ENCODE results near the gene FXYD3. TPM values are rescaled to one million over a fixed set of nuclear protein-coding genes. Genes with fewer than 3 reads are reported as not detected.

Gene FXYD3
- total and polyA plus RNA-seq, 2 donors = 22.8 to 175 TPM

DNA sequence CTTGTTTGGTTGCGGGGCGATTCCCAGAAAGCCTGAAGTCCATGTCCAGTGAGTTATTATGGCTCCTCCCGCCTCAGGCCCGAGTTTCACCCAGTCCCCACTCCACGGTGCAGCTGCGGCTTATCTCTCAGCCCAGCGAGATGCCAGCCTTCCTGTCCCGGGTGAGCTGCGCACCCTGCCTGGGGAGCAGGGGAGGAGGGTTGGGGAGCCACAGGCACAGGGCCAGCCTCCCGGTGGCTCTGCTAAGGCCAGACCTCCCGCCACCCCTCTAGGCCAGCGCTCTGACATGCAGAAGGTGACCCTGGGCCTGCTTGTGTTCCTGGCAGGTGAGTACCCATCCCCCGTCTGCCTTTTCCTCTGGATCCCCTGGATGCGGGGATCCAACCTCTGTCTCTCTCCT lies 3.5 kb downstream of the FXYD3 start:
- Histone ChIP-seq H3K9me3 (ENCODE audit: control insufficient read depth in 2 of 2, insufficient read depth in 1 of 2, low read length in 1 of 2) (no peaks in the 10 kb centered on the region), H3K4me3 (ENCODE audit: low read length in 2 of 2) (no peak overlapping the region), H3K4me1 (ENCODE audit: control insufficient read depth in 2 of 2, insufficient read depth in 2 of 2, low read length in 2 of 2) (peaks cover 3 to 25% of the 10 kb centered on the region in 2 donors), H3K27ac (ENCODE audit: low read depth in 1 of 2, low read length in 1 of 2) (no peak overlapping the region), H3K36me3 (ENCODE audit: control insufficient read depth in 2 of 2, insufficient read depth in 2 of 2, low read length in 1 of 2) (no peaks in the 10 kb centered on the region), H3K27me3 (ENCODE audit: control insufficient read depth in 2 of 2, insufficient read depth in 1 of 2, low read length in 1 of 2) (peaks cover 0 to 9% of the 10 kb centered on the region in 2 donors)
- DNase-seq (ENCODE audit: low read depth in 6 of 9, low spot score in 9 of 9) = no peak
- 34% methylated on average over 14 of the region's 14 CpGs for WGBS

DNA sequence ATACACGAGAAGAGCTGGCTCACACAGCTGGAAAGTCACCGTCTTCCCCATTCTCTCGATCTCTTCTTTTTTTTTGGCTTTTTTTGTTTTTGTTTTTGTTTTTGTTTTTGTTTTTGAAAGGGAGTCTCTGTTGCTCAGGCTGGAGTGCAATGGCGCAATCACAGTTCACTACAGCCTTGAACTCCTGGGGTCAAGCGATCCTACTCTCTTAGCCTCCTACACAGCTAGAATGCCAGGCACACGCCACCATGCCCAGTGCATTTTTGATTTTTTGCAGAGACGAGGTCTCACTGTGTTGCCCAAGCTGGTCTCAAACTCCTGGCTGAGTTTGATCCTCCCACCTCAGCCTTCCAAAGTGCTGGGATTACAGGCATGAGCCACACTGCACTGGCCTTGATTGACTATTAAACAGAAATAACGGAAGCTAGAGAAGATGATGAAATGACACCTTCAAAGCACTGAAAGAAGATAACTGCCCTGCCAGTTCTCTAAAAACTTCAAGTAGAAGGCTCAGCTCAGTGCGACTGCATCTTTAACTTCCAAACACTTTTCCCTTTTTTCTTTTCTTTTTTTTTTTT lies 4.0 kb downstream of the FXYD3 start:
- H3K4me1 ChIP-seq (ENCODE audit: control insufficient read depth in 2 of 2, insufficient read depth in 2 of 2, low read length in 2 of 2) = peaks cover 0 to 25% of the 10 kb centered on the region in 2 donors
- DNase-seq (ENCODE audit: low read depth in 6 of 9, low spot score in 9 of 9) = no peak
- H3K27me3 ChIP-seq (ENCODE audit: control insufficient read depth in 2 of 2, insufficient read depth in 1 of 2, low read length in 1 of 2) = peaks cover 0 to 9% of the 10 kb centered on the region in 2 donors
- WGBS = 95% methylated on average over 9 of the region's 9 CpGs
- H3K36me3 ChIP-seq (ENCODE audit: control insufficient read depth in 2 of 2, insufficient read depth in 2 of 2, low read length in 1 of 2) = no peaks in the 10 kb centered on the region
- no peak overlapping the region for H3K4me3 ChIP-seq (ENCODE audit: low read length in 2 of 2)
- peaks cover 0 to under 1% of the 10 kb centered on the region in 2 donors for H3K9me3 ChIP-seq (ENCODE audit: control insufficient read depth in 2 of 2, insufficient read depth in 1 of 2, low read length in 1 of 2)
- no peak overlapping the region for H3K27ac ChIP-seq (ENCODE audit: low read depth in 1 of 2, low read length in 1 of 2)

DNA sequence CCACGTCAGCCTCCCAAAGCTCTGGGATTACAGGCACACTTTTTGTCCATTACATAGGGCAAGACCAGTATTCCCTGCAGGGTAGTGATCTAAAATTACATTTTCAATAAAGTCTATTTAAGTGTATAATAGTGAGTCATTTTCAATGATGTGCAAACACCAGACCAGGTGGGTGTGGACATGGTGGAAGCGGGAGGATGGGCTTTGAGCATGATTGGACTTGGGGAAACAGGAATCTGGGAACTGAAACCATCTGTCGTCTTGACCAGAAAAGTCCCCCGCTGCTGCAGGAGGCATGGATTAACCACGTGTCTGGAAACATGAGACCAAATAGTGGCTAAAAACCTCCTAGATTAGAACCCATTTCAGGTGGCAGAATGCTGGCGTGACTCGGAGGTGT lies 4.9 kb downstream of the FXYD3 start:
- Histone ChIP-seq H3K27ac (ENCODE audit: low read depth in 1 of 2, low read length in 1 of 2) (peak overlapping the region; percentile 51 to 76), H3K36me3 (ENCODE audit: control insufficient read depth in 2 of 2, insufficient read depth in 2 of 2, low read length in 1 of 2) (no peaks in the 10 kb centered on the region), H3K27me3 (ENCODE audit: control insufficient read depth in 2 of 2, insufficient read depth in 1 of 2, low read length in 1 of 2) (peaks cover 0 to under 1% of the 10 kb centered on the region in 2 donors), H3K9me3 (ENCODE audit: control insufficient read depth in 2 of 2, insufficient read depth in 1 of 2, low read length in 1 of 2) (peaks cover 0 to 3% of the 10 kb centered on the region in 2 donors), H3K4me3 (ENCODE audit: low read length in 2 of 2) (no peak overlapping the region), H3K4me1 (ENCODE audit: control insufficient read depth in 2 of 2, insufficient read depth in 2 of 2, low read length in 2 of 2) (peaks cover 0 to 24% of the 10 kb centered on the region in 2 donors)
- WGBS = 88% methylated on average over 7 of the region's 7 CpGs
- DNase-seq (ENCODE audit: low read depth in 6 of 9, low spot score in 9 of 9) = peak in 1 of 9 donors; percentile 45

DNA sequence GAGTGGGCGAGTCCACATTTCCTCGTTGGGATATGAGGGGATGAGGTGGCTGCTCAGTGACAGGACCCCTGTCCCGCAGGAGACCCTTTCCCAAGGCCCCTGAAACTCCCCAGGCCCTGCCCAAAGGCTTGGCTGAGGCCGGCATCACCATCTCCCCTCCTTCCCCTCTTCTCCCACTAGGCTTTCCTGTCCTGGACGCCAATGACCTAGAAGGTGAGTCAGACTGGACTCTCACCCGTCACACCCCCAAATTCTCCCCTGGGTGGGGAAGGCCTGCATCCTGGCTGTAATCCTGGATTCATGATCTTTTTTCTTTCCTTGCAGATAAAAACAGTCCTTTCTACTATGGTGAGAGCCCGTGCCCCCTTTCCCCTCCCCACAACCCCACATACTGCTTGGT lies 5.3 kb downstream of the FXYD3 start:
- no peaks in the 10 kb centered on the region for H3K36me3 ChIP-seq (ENCODE audit: control insufficient read depth in 2 of 2, insufficient read depth in 2 of 2, low read length in 1 of 2)
- WGBS = 91% methylated on average over 7 of the region's 7 CpGs
- peaks cover 0 to 3% of the 10 kb centered on the region in 2 donors for H3K9me3 ChIP-seq (ENCODE audit: control insufficient read depth in 2 of 2, insufficient read depth in 1 of 2, low read length in 1 of 2)

DNA sequence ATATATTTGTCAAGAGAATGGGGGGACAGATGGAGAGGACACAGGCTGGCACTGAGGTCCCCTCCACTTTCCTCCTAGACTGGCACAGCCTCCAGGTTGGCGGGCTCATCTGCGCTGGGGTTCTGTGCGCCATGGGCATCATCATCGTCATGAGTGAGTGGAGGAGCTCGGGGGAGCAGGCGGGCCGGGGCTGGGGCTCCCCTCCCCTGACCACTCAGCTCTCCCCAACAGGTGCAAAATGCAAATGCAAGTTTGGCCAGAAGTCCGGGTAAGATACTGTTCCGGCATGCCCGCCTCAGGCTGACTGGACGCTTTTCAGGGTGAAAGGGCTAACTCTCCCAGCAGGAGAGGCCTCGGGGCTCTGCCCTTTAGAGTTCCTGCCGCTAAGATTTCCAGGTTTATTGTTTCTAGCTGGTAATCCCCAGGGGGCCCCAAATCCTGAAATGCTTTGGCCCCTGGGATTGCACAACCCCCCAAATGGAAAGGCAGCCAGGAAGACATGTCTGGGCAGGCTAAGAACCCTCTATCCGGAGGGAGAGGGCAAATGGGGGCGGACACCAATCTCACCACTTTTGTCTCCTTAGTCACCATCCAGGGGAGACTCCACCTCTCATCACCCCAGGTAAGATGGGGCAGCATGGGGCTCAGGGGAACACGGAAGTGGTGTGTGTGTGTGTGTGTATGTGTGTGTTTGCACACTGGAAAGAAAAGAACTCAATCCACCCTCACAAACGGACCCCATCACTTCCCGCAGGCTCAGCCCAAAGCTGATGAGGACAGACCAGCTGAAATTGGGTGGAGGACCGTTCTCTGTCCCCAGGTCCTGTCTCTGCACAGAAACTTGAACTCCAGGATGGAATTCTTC lies 7.3 kb downstream of the FXYD3 start:
- Histone ChIP-seq H3K27ac (ENCODE audit: low read depth in 1 of 2, low read length in 1 of 2) (no peak overlapping the region), H3K4me3 (ENCODE audit: low read length in 2 of 2) (no peak overlapping the region), H3K4me1 (ENCODE audit: control insufficient read depth in 2 of 2, insufficient read depth in 2 of 2, low read length in 2 of 2) (peaks cover 0 to 24% of the 10 kb centered on the region in 2 donors), H3K36me3 (ENCODE audit: control insufficient read depth in 2 of 2, insufficient read depth in 2 of 2, low read length in 1 of 2) (no peaks in the 10 kb centered on the region), H3K27me3 (ENCODE audit: control insufficient read depth in 2 of 2, insufficient read depth in 1 of 2, low read length in 1 of 2) (no peaks in the 10 kb centered on the region), H3K9me3 (ENCODE audit: control insufficient read depth in 2 of 2, insufficient read depth in 1 of 2, low read length in 1 of 2) (peaks cover 0 to 3% of the 10 kb centered on the region in 2 donors)
- 94% methylated on average over 19 of the region's 19 CpGs for WGBS
- no peak for DNase-seq (ENCODE audit: low read depth in 6 of 9, low spot score in 9 of 9)

More for the DNA sequence above, 5.3 kb downstream of the FXYD3 start:
- no peak for DNase-seq (ENCODE audit: low read depth in 6 of 9, low spot score in 9 of 9)
- H3K4me1 ChIP-seq (ENCODE audit: control insufficient read depth in 2 of 2, insufficient read depth in 2 of 2, low read length in 2 of 2) = peaks cover 0 to 24% of the 10 kb centered on the region in 2 donors
- no peaks in the 10 kb centered on the region for H3K27me3 ChIP-seq (ENCODE audit: control insufficient read depth in 2 of 2, insufficient read depth in 1 of 2, low read length in 1 of 2)
- no peak overlapping the region for H3K4me3 ChIP-seq (ENCODE audit: low read length in 2 of 2)
- peak overlapping the region; percentile 51 to 76 for H3K27ac ChIP-seq (ENCODE audit: low read depth in 1 of 2, low read length in 1 of 2)

DNA sequence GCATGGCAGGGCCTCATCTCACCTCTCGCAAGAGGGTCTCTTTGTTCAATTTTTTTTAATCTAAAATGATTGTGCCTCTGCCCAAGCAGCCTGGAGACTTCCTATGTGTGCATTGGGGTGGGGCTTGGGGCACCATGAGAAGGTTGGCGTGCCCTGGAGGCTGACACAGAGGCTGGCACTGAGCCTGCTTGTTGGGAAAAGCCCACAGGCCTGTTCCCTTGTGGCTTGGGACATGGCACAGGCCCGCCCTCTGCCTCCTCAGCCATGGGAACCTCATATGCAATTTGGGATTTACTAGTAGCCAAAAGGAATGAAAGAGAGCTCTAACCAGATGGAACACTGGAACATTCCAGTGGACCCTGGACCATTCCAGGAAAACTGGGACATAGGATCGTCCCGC lies 8.0 kb downstream of the FXYD3 start:
- no peaks in the 10 kb centered on the region for H3K27me3 ChIP-seq (ENCODE audit: control insufficient read depth in 2 of 2, insufficient read depth in 1 of 2, low read length in 1 of 2)
- 94% methylated on average over 5 of the region's 5 CpGs for WGBS
- no peaks in the 10 kb centered on the region for H3K36me3 ChIP-seq (ENCODE audit: control insufficient read depth in 2 of 2, insufficient read depth in 2 of 2, low read length in 1 of 2)
- no peak for DNase-seq (ENCODE audit: low read depth in 6 of 9, low spot score in 9 of 9)
- H3K9me3 ChIP-seq (ENCODE audit: control insufficient read depth in 2 of 2, insufficient read depth in 1 of 2, low read length in 1 of 2) = peaks cover 0 to 3% of the 10 kb centered on the region in 2 donors
- no peak overlapping the region for H3K27ac ChIP-seq (ENCODE audit: low read depth in 1 of 2, low read length in 1 of 2)
- H3K4me3 ChIP-seq (ENCODE audit: low read length in 2 of 2) = no peak overlapping the region
- H3K4me1 ChIP-seq (ENCODE audit: control insufficient read depth in 2 of 2, insufficient read depth in 2 of 2, low read length in 2 of 2) = peaks cover 0 to 23% of the 10 kb centered on the region in 2 donors

DNA sequence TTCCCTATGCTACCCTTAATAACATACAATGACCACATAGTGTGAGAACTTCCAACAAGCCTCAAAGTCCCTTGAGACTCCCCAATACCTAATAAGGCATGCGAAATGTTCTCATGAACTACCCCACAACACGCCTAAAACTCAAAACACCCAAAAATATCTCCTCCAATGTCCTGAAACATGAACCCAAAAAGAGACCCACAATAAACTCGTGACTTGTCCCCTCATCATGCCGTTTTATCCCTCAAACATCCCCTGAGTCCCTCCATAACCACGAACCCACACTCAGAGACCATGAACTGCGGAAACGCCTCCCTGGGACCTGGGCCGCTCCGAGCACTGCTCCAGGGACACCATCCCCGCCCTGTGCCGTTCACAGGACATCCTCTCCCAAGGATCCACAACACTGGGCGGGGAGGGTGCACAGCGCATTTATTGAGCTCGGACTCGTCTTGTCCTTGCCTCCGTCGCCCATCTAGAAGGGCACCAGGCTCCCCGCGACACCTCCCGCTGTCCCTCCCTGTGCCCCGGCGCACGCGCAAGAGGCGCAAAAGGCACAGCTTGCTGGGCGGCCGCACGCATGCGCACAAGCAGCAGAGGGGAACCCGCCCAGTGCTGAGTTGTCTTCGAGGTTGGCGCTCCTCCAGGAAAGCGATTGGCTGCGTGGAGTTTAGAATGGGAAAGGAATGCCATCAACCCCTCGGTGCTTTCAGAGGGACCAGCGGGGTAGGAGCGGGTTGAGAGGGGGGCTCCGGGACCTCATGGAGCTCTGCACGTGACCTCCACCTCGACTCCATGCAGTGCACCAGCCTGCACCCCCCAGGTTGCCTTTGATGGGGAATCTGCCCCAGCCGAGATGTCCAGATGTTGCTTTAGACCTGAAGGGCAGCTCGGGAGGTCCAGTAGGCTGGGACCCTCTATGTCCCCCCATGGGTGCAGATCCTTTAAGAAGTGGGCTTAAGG lies 8.8 kb downstream of the FXYD3 start:
- peak in 8 of 9 donors; percentile 61 to 86 (median 68) for DNase-seq (ENCODE audit: low read depth in 6 of 9, low spot score in 9 of 9)
- 22% methylated on average over 42 of the region's 42 CpGs for WGBS

DNA sequence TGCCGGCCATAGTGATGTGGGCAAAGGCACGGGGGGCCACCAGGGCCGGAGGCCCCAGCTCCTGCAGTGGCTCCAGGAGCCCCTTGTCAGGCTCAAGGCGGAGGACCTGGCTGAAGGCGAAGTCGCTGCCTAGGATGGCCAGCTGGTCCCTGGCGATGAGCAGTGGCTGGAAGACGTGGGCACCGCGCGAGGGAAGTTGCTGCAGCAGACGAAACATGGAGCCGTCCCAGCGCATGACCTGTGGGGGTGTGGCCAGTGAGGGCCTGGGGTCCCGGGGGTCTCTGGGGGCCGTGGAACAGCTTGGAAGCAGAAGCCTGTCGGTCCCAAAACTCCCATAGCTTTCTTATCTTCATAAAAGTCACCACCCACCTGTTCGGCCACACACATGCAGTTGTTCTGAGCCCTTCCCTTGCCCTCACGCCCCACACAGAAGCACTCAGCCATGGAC lies 9.7 kb downstream of the FXYD3 start:
- no peak overlapping the region for H3K27ac ChIP-seq (ENCODE audit: low read depth in 1 of 2, low read length in 1 of 2)

More for the DNA sequence above, 8.8 kb downstream of the FXYD3 start:
- H3K27ac ChIP-seq (ENCODE audit: low read depth in 1 of 2, low read length in 1 of 2) = peak overlapping the region; percentile 49 to 74
- no peaks in the 10 kb centered on the region for H3K27me3 ChIP-seq (ENCODE audit: control insufficient read depth in 2 of 2, insufficient read depth in 1 of 2, low read length in 1 of 2)
- H3K9me3 ChIP-seq (ENCODE audit: control insufficient read depth in 2 of 2, insufficient read depth in 1 of 2, low read length in 1 of 2) = peaks cover 0 to 3% of the 10 kb centered on the region in 2 donors
- H3K36me3 ChIP-seq (ENCODE audit: control insufficient read depth in 2 of 2, insufficient read depth in 2 of 2, low read length in 1 of 2) = no peaks in the 10 kb centered on the region
- peaks cover 0 to 19% of the 10 kb centered on the region in 2 donors for H3K4me1 ChIP-seq (ENCODE audit: control insufficient read depth in 2 of 2, insufficient read depth in 2 of 2, low read length in 2 of 2)
- H3K4me3 ChIP-seq (ENCODE audit: low read length in 2 of 2) = peak overlapping the region; percentile 48 to 53

More for the DNA sequence above, 9.7 kb downstream of the FXYD3 start:
- Histone ChIP-seq H3K9me3 (ENCODE audit: control insufficient read depth in 2 of 2, insufficient read depth in 1 of 2, low read length in 1 of 2) (peaks cover 0 to 3% of the 10 kb centered on the region in 2 donors), H3K27me3 (ENCODE audit: control insufficient read depth in 2 of 2, insufficient read depth in 1 of 2, low read length in 1 of 2) (no peaks in the 10 kb centered on the region), H3K4me3 (ENCODE audit: low read length in 2 of 2) (no peak overlapping the region), H3K36me3 (ENCODE audit: control insufficient read depth in 2 of 2, insufficient read depth in 2 of 2, low read length in 1 of 2) (no peaks in the 10 kb centered on the region), H3K4me1 (ENCODE audit: control insufficient read depth in 2 of 2, insufficient read depth in 2 of 2, low read length in 2 of 2) (peaks cover 0 to 19% of the 10 kb centered on the region in 2 donors)
- WGBS = 92% methylated on average over 19 of the region's 19 CpGs
- DNase-seq (ENCODE audit: low read depth in 6 of 9, low spot score in 9 of 9) = no peak

Measured in thymus (tissue), 11 donors.